Neuronal stem cell (in vitro differentiated cells): ENCODE data around the gene HUS1.
"Not testable (repeated sequence)": the region's sequence is repeated elsewhere in the genome, so short reads cannot be mapped to it uniquely, and the experiment has no call there.

Experiments used
- DNase-seq: peaks from one replicate; pipeline ENCODE4 v3.0.0-alpha.2; 2013; ENCODE audit warnings: low spot score
- H2AFZ ChIP-seq: one replicate; pipeline ENCODE4 v1.6.1; 2013; ENCODE audit warnings: mild to moderate bottlenecking, low read length, inconsistent platforms
- H2AK5ac ChIP-seq: 2 replicates; pipeline ENCODE4 v1.6.1; 2013; ENCODE audit warnings: low read depth, mild to moderate bottlenecking, inconsistent platforms, low read length, moderate library complexity, mixed read lengths
- H2BK120ac ChIP-seq: 2 replicates; pipeline ENCODE4 v1.6.1; 2013; ENCODE audit warnings: low read depth, mild to moderate bottlenecking, inconsistent platforms, low read length, moderate library complexity, mixed read lengths
- H2BK12ac ChIP-seq: one replicate; pipeline ENCODE4 v1.6.1; 2013; ENCODE audit warnings: low read length, inconsistent platforms
- H2BK15ac ChIP-seq: 2 replicates; pipeline ENCODE4 v1.6.1; 2013; ENCODE audit warnings: mild to moderate bottlenecking, low read length, inconsistent platforms, mixed read lengths
- H2BK5ac ChIP-seq: one replicate; pipeline ENCODE4 v1.6.1; 2013; ENCODE audit warnings: inconsistent platforms, mild to moderate bottlenecking, low read length, moderate library complexity
- H3K14ac ChIP-seq: one replicate; pipeline ENCODE4 v1.6.1; 2013; ENCODE audit warnings: low read length, inconsistent platforms
- H3K18ac ChIP-seq: 2 replicates; pipeline ENCODE4 v1.6.1; 2013; ENCODE audit warnings: low read length, inconsistent platforms
- H3K23ac ChIP-seq: 2 replicates; pipeline ENCODE4 v1.6.1; 2013; ENCODE audit warnings: low read depth, mild to moderate bottlenecking, mixed read lengths, low read length, inconsistent platforms; ENCODE audit not compliant: poor library complexity
- H3K27ac ChIP-seq: replicated peaks from 3 replicates; pipeline ENCODE4 v1.5.1; 2013; ENCODE audit warnings: low read length, inconsistent platforms
- H3K27me3 ChIP-seq, 3 experiments: 2 replicates each; pipeline ENCODE4 v1.6.1; 2013; ENCODE audit warnings: low read length in 3 of 3, mild to moderate bottlenecking in 2 of 3, inconsistent platforms in 1 of 3, low read depth in 1 of 3, mixed read lengths in 1 of 3, moderate library complexity in 1 of 3; ENCODE audit not compliant: control insufficient read depth in 3 of 3, insufficient read depth in 3 of 3
- H3K36me3 ChIP-seq, 2 donors: replicated peaks in 1 of 2; 2 replicates each; pipeline ENCODE4 v1.6.1; 2013; ENCODE audit warnings: low read length in 2 of 2; ENCODE audit not compliant: control insufficient read depth in 2 of 2, insufficient read depth in 2 of 2
- H3K4ac ChIP-seq: 2 replicates; pipeline ENCODE4 v1.6.1; 2013; ENCODE audit warnings: inconsistent platforms, mild to moderate bottlenecking, low read length, moderate library complexity
- H3K4me1 ChIP-seq, 2 donors: 1 replicate in 1 of 2; 2 replicates in 1 of 2; pipeline ENCODE4 v1.6.1; 2013; ENCODE audit warnings: low read length in 2 of 2, low read depth in 1 of 2; ENCODE audit not compliant: control insufficient read depth in 2 of 2, insufficient read depth in 1 of 2
- H3K4me2 ChIP-seq: one replicate; pipeline ENCODE4 v1.6.1; 2013; ENCODE audit warnings: mild to moderate bottlenecking, low read length, inconsistent platforms; ENCODE audit not compliant: insufficient read depth, poor library complexity, severe bottlenecking
- H3K4me3 ChIP-seq, 2 donors: 2 replicates each; pipeline ENCODE4 v1.5.1; 2013; ENCODE audit warnings: low read length in 2 of 2, mild to moderate bottlenecking in 2 of 2, inconsistent platforms in 1 of 2, moderate library complexity in 1 of 2
- H3K79me1 ChIP-seq: one replicate; pipeline ENCODE4 v1.6.1; 2013; ENCODE audit warnings: low read depth, mild to moderate bottlenecking, inconsistent platforms, low read length, moderate library complexity
- H3K9ac ChIP-seq: one replicate; pipeline ENCODE4 v1.6.1; 2013; ENCODE audit warnings: mild to moderate bottlenecking, low read depth, low read length, inconsistent platforms; ENCODE audit not compliant: poor library complexity
- H3K9me3 ChIP-seq, 2 donors: replicated peaks in 1 of 2; 2 replicates each; pipeline versions ENCODE3 to v1.6.1; 2013; ENCODE audit warnings: low read length in 2 of 2, mild to moderate bottlenecking in 2 of 2, inconsistent platforms in 1 of 2, low read depth in 1 of 2, mixed read lengths in 1 of 2, moderate library complexity in 1 of 2; ENCODE audit not compliant: control insufficient read depth in 2 of 2, insufficient read depth in 1 of 2
- H4K8ac ChIP-seq: one replicate; pipeline ENCODE4 v1.6.1; 2013; ENCODE audit warnings: low read depth, mild to moderate bottlenecking, inconsistent platforms, low read length, moderate library complexity
- H4K91ac ChIP-seq: one replicate; pipeline ENCODE4 v1.6.1; 2013; ENCODE audit warnings: low read length, low read depth, mild to moderate bottlenecking, inconsistent platforms; ENCODE audit not compliant: poor library complexity
- WGBS, 2 donors: extraction: QIAGEN DNeasy Blood & Tissue Kit; methylation state at CpG; one replicate each; pipeline ENCODE4 v1.1.7; 2013; ENCODE audit warnings: missing lambda C conversion rate in 2 of 2, mixed read lengths in 1 of 2; ENCODE audit not compliant: insufficient read length in 2 of 2, insufficient replicate concordance in 1 of 2; ENCODE audit errors: extremely low coverage in 2 of 2; 5-methylcytosine and 5-hydroxymethylcytosine counted together

The HUS1 gene

GRCh38 chr7:47982610-47983009 lies 3.2 kb upstream of the HUS1 start:
- Histone ChIP-seq H3K4ac (no peak overlapping the region), H2BK120ac (no peak overlapping the region), H3K23ac (no peak overlapping the region), H3K79me1 (no peaks in the 10 kb centered on the region), H3K27me3 (no peaks in the 10 kb centered on the region), H2BK5ac (no peak overlapping the region), H3K4me3 (no peak overlapping the region), H3K27ac (no peak overlapping the region), H3K9ac (no peak overlapping the region), H4K8ac (no peak overlapping the region), H4K91ac (no peak overlapping the region), H2BK15ac (no peak overlapping the region), H2AFZ (no peak overlapping the region), H2BK12ac (no peak overlapping the region), H3K18ac (no peak overlapping the region), H3K9me3 (no peaks in the 10 kb centered on the region), H3K4me1 (peaks cover 4 to 5% of the 10 kb centered on the region in 2 donors), H3K14ac (no peak overlapping the region), H2AK5ac (no peak overlapping the region), H3K36me3 (peaks cover 4 to 6% of the 10 kb centered on the region in 2 donors), H3K4me2 (no peak overlapping the region)
- no peak for DNase-seq
- WGBS, 2 donors = no CpG with 5 or more reads among the region's 2 CpGs

GRCh38 chr7:47980648-47981047 lies 1.2 kb upstream of the HUS1 start:
- H3K4me1 ChIP-seq, H3K9me3 ChIP-seq, H4K91ac ChIP-seq, H3K9ac ChIP-seq, H3K27me3 ChIP-seq, H3K4me3 ChIP-seq, H3K4me2 ChIP-seq, H3K23ac ChIP-seq, H3K27ac ChIP-seq, H3K79me1 ChIP-seq, DNase-seq, H2BK120ac ChIP-seq, H2BK15ac ChIP-seq, H2BK5ac ChIP-seq, H2AK5ac ChIP-seq, H3K18ac ChIP-seq, H3K4ac ChIP-seq, H3K14ac ChIP-seq, H4K8ac ChIP-seq, H2AFZ ChIP-seq, H2BK12ac ChIP-seq: not testable (repeated sequence)
- H3K36me3 ChIP-seq = peaks cover 15 to 25% of the 10 kb centered on the region in 2 donors
- WGBS, 2 donors = no CpG with 5 or more reads among the region's 5 CpGs

- H4K91ac ChIP-seq = no peak overlapping the region
- no peak overlapping the region for H2BK15ac ChIP-seq
- H3K4me2 ChIP-seq = peak overlapping the region; percentile 79
- no peak overlapping the region for H3K4ac ChIP-seq
- no peak overlapping the region for H3K23ac ChIP-seq
- H3K9ac ChIP-seq = no peak overlapping the region
- peaks cover 17 to 32% of the 10 kb centered on the region in 2 donors for H3K36me3 ChIP-seq
- H3K4me3 ChIP-seq = peak overlapping the region; percentile 56 to 97
- H2BK5ac ChIP-seq = no peak overlapping the region
- no peak overlapping the region for H3K18ac ChIP-seq
- peak overlapping the region; percentile 92 for H2AFZ ChIP-seq
- H2AK5ac ChIP-seq = no peak overlapping the region
- H3K4me1 ChIP-seq = peaks cover 4 to 5% of the 10 kb centered on the region in 2 donors
- H2BK120ac ChIP-seq = no peak overlapping the region
- H3K27me3 ChIP-seq = no peaks in the 10 kb centered on the region
- H3K14ac ChIP-seq = no peak overlapping the region
- no peak overlapping the region for H2BK12ac ChIP-seq
- no peak for DNase-seq
- H3K27ac ChIP-seq = no peak overlapping the region
- no peaks in the 10 kb centered on the region for H3K79me1 ChIP-seq
- WGBS, 2 donors = no CpG with 5 or more reads among the region's 7 CpGs
- peaks cover 0 to 2% of the 10 kb centered on the region in 2 donors for H3K9me3 ChIP-seq
- no peak overlapping the region for H4K8ac ChIP-seq
These were observed 392 bp upstream of the HUS1 start for GRCh38 chr7:47979832-47980181.

GRCh38 chr7:47978790-47979144 lies 648 bp downstream of the HUS1 start:
- H2BK5ac ChIP-seq = no peak overlapping the region
- peaks cover 26 to 42% of the 10 kb centered on the region in 2 donors for H3K36me3 ChIP-seq
- peaks cover 4 to 5% of the 10 kb centered on the region in 2 donors for H3K4me1 ChIP-seq
- H3K9me3 ChIP-seq = peaks cover 0 to 2% of the 10 kb centered on the region in 2 donors
- no peak overlapping the region for H3K9ac ChIP-seq
- no peak overlapping the region for H4K8ac ChIP-seq
- peak overlapping the region; percentile 92 for H2AFZ ChIP-seq
- H3K18ac ChIP-seq = no peak overlapping the region
- no peak overlapping the region for H2BK15ac ChIP-seq
- DNase-seq = no peak
- H2AK5ac ChIP-seq = no peak overlapping the region
- H3K4ac ChIP-seq = no peak overlapping the region
- peak overlapping the region; percentile 98 for H3K27ac ChIP-seq
- no peak overlapping the region for H2BK120ac ChIP-seq
- no peaks in the 10 kb centered on the region for H3K27me3 ChIP-seq
- no CpG with 5 or more reads among the region's 4 CpGs for WGBS, 2 donors
- H3K14ac ChIP-seq = no peak overlapping the region
- H3K4me3 ChIP-seq = peak overlapping the region; percentile 56 to 74
- no peak overlapping the region for H4K91ac ChIP-seq
- H3K79me1 ChIP-seq = no peaks in the 10 kb centered on the region
- H3K4me2 ChIP-seq = peak overlapping the region; percentile 79
- no peak overlapping the region for H3K23ac ChIP-seq
- no peak overlapping the region for H2BK12ac ChIP-seq
